ENCODE results near the gene SDF4.

GRCh38 chr1:1240348-1240732 lies 8.5 kb upstream of the SDF4 start:
- TF ChIP-seq CTCF (IDR thresholded peaks at IDR 0.05; ENCODE audit: low read depth, low read length, poor library complexity, severe bottlenecking) (no peak), EZH2phosphoT487 (IDR thresholded peaks at IDR 0.05; ENCODE audit: borderline replicate concordance, low read length) (no peak)
